Suppressor macrophage treated with lipopolysaccharide for 4 hours (primary cell): ENCODE results near the gene SEC63.
"Not testable (repeated sequence)": the region's sequence is repeated elsewhere in the genome, so short reads cannot be mapped to it uniquely, and the experiment has no call there.

Source experiments
- DNase-seq: peaks from one replicate; pipeline ENCODE4 v3.0.0-alpha.2; 2020

Gene SEC63

GRCh38 chr6:107926697-107927544 is 31.1 kb downstream of the SEC63 start:
- DNase-seq, result not testable (repeated sequence)

GRCh38 chr6:107917451-107918375 is 40.3 kb downstream of the SEC63 start:
- DNase-seq, result no peak

GRCh38 chr6:107916961-107917360 is 41.0 kb downstream of the SEC63 start:
- not testable (repeated sequence) for DNase-seq

- no peak for DNase-seq
Observed at GRCh38 chr6:107911692-107912091, 46.3 kb downstream of the SEC63 start.

GRCh38 chr6:107894809-107895396 is 63.1 kb downstream of the SEC63 start:
- peak; percentile 9 for DNase-seq

- not testable (repeated sequence) for DNase-seq
Observed at GRCh38 chr6:107890431-107890830, 67.6 kb downstream of the SEC63 start.

GRCh38 chr6:107885950-107886349 is 72.1 kb downstream of the SEC63 start:
- not testable (repeated sequence) for DNase-seq

- DNase-seq, result no peak
Observed at GRCh38 chr6:107879941-107880340, 78.1 kb downstream of the SEC63 start.

- DNase-seq, result peak; percentile 12
Observed at GRCh38 chr6:107877968-107878367, 80.0 kb downstream of the SEC63 start.

- peak; percentile 49 for DNase-seq
Observed at GRCh38 chr6:107871976-107872375, 86.0 kb downstream of the SEC63 start.

GRCh38 chr6:107871512-107871911 is 86.5 kb downstream of the SEC63 start:
- DNase-seq, result not testable (repeated sequence)

GRCh38 chr6:107871016-107871415 is 87.0 kb downstream of the SEC63 start:
- no peak for DNase-seq

- DNase-seq, result peak; percentile 28
Observed at GRCh38 chr6:107870381-107870780, 87.6 kb downstream of the SEC63 start.

- DNase-seq, result no peak
Observed at GRCh38 chr6:107869871-107870270, 88.1 kb downstream of the SEC63 start.

GRCh38 chr6:107868867-107869611 is 89.0 kb downstream of the SEC63 start:
- no peak for DNase-seq

GRCh38 chr6:107867302-107867615 is 90.7 kb downstream of the SEC63 start:
- no peak for DNase-seq

GRCh38 chr6:107866606-107867301 is 91.3 kb downstream of the SEC63 start:
- DNase-seq, result peak; percentile 38

GRCh38 chr6:107864226-107865127 is 93.5 kb downstream of the SEC63 start:
- DNase-seq, result no peak

- no peak for DNase-seq
Observed at GRCh38 chr6:107862383-107862782, 95.6 kb downstream of the SEC63 start.

- DNase-seq, result not testable (repeated sequence)
Observed at GRCh38 chr6:107860963-107861362, 97.0 kb downstream of the SEC63 start.

GRCh38 chr6:107860144-107860543 is 97.9 kb downstream of the SEC63 start:
- DNase-seq, result not testable (repeated sequence)
